Tibial artery (tissue), 4 donors: Measurements from ENCODE around the gene CDKN2C.
"Not testable (repeated sequence)": the region's sequence is repeated elsewhere in the genome, so short reads cannot be mapped to it uniquely, and the experiment has no call there.

Source experiments
- DNase-seq, 2 donors: peaks; one replicate each; pipeline ENCODE4 v3.0.0-alpha.2; 2019
- H3K27ac ChIP-seq, 2 donors: fragments of 200-600 bp; sonication (generic) in 1 of 2; 1 replicate in 1 of 2; 2 replicates in 1 of 2; pipeline ENCODE4 v1.5.1; 2018 to 2019; ENCODE audit warnings: mild to moderate bottlenecking in 1 of 2
- H3K27me3 ChIP-seq, 2 donors: fragments of 200-600 bp; sonication (generic) in 1 of 2; one replicate each; pipeline versions ENCODE4 v1.5.1 to v1.6.0; 2016 to 2019
- H3K36me3 ChIP-seq, 3 donors: fragments of 200-600 bp; sonication (generic) in 2 of 3; one replicate each; pipeline ENCODE4 v1.5.1; 2016 to 2019; ENCODE audit warnings: mild to moderate bottlenecking in 2 of 3
- H3K4me1 ChIP-seq, 4 donors: fragments of 200-600 bp; sonication (generic) in 2 of 4; 1 replicate in 3 of 4; 2 replicates in 1 of 4; pipeline ENCODE4 v1.5.1; 2016 to 2019
- H3K4me3 ChIP-seq, 2 donors: fragments of 200-600 bp; sonication (generic) in 1 of 2; 1 replicate in 1 of 2; 2 replicates in 1 of 2; pipeline ENCODE4 v1.5.1; 2018 to 2019; ENCODE audit warnings: mild to moderate bottlenecking in 2 of 2
- H3K9me3 ChIP-seq, 3 donors: fragments of 200-600 bp; sonication (generic) in 1 of 3; one replicate each; pipeline ENCODE4 v1.5.1; 2016 to 2019
- intact Hi-C: fragments of 100-400 bp; cut with DNase I; formaldehyde crosslinking; loops from one replicate; pipeline ENCODE4 v1.15.0; 2023; ENCODE audit warnings: low total_unique reads
- TF ChIP-seq, protein P1 (sequence below), 2 experiments: fragments of 200-600 bp in 1 of 2; fragments of 450-650 bp in 1 of 2; IDR thresholded peaks; one replicate each; pipeline ENCODE4 v1.5.1; 2017 to 2019; ENCODE audit warnings: antibody characterized with exemption in 2 of 2, mild to moderate bottlenecking in 1 of 2, moderate library complexity in 1 of 2

The CDKN2C gene

GRCh38 chr1:50993645-50994044 is 23.6 kb downstream of the CDKN2C start:
- DNase-seq = no peak
- TF ChIP-seq, protein P1, sequence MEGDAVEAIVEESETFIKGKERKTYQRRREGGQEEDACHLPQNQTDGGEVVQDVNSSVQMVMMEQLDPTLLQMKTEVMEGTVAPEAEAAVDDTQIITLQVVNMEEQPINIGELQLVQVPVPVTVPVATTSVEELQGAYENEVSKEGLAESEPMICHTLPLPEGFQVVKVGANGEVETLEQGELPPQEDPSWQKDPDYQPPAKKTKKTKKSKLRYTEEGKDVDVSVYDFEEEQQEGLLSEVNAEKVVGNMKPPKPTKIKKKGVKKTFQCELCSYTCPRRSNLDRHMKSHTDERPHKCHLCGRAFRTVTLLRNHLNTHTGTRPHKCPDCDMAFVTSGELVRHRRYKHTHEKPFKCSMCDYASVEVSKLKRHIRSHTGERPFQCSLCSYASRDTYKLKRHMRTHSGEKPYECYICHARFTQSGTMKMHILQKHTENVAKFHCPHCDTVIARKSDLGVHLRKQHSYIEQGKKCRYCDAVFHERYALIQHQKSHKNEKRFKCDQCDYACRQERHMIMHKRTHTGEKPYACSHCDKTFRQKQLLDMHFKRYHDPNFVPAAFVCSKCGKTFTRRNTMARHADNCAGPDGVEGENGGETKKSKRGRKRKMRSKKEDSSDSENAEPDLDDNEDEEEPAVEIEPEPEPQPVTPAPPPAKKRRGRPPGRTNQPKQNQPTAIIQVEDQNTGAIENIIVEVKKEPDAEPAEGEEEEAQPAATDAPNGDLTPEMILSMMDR (IDR thresholded peaks at IDR 0.05) = no peak
- intact Hi-C loops = no loop called here
- Histone ChIP-seq H3K27me3 (no peaks in the 10 kb centered on the region), H3K4me3 (no peak overlapping the region), H3K4me1 (no peaks in the 10 kb centered on the region), H3K9me3 (no peaks in the 10 kb centered on the region), H3K36me3 (no peaks in the 10 kb centered on the region), H3K27ac (no peak overlapping the region)

GRCh38 chr1:50994997-50995396 is 25.0 kb downstream of the CDKN2C start:
- no peaks in the 10 kb centered on the region for H3K4me1 ChIP-seq
- DNase-seq = no peak
- TF ChIP-seq, protein P1 (IDR thresholded peaks at IDR 0.05) = no peak
- intact Hi-C loops = no loop called here
- H3K9me3 ChIP-seq = no peaks in the 10 kb centered on the region
- no peaks in the 10 kb centered on the region for H3K27me3 ChIP-seq
- H3K36me3 ChIP-seq = no peaks in the 10 kb centered on the region
- H3K27ac ChIP-seq = no peak overlapping the region
- no peak overlapping the region for H3K4me3 ChIP-seq

DNA sequence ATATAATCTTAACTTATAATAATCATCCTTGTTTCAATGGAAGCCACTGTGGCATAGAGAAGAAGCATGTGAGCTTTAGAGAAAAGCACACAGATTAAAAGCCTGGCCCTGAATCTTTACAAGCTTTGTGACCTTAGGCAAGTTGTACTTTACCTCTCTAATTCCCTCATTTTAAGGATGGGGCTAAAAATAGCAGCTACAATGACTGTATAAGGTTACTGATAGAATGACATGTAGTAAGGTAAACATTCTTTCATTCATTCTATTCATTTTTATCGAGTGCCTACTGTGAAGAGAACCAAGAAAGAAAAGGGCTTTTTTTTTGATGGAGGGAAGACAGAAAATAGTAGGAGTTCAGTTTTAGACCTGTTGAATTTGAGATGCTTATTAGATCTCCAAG is 25.6 kb downstream of the CDKN2C start:
- no peak for DNase-seq
- no peak overlapping the region for H3K27ac ChIP-seq
- intact Hi-C loops = no loop called here
- H3K27me3 ChIP-seq = no peaks in the 10 kb centered on the region
- H3K4me1 ChIP-seq = no peaks in the 10 kb centered on the region
- H3K36me3 ChIP-seq = no peaks in the 10 kb centered on the region
- no peaks in the 10 kb centered on the region for H3K9me3 ChIP-seq
- no peak overlapping the region for H3K4me3 ChIP-seq
- TF ChIP-seq, protein P1 (IDR thresholded peaks at IDR 0.05) = no peak

- DNase-seq = no peak
- no peaks in the 10 kb centered on the region for H3K4me1 ChIP-seq
- TF ChIP-seq, protein P1 (IDR thresholded peaks at IDR 0.05) = no peak
- no peaks in the 10 kb centered on the region for H3K27me3 ChIP-seq
- no peaks in the 10 kb centered on the region for H3K9me3 ChIP-seq
- H3K4me3 ChIP-seq = no peak overlapping the region
- intact Hi-C loops = no loop called here
- H3K36me3 ChIP-seq = no peaks in the 10 kb centered on the region
- H3K27ac ChIP-seq = no peak overlapping the region
Observed at GRCh38 chr1:50996083-50996482, 26.0 kb downstream of the CDKN2C start.

DNA sequence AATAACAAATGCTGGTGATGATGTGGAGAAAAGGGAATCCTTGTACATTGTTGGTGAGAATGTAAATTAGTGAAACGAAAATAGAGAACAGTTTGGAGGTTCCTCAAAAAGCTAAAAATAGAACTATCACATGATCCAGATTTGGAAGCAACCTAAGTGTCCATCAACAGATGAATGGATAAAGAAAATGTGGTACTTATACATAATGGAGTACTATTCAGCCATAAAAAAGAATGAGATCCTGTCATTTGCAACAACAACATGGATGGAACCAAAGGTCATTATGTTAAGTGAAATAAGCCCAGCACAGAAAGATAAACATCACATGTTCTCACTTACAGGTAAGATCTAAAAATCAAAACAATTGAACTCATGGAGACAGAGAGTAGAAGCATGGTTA is 29.3 kb downstream of the CDKN2C start:
- H3K9me3 ChIP-seq, DNase-seq, H3K4me3 ChIP-seq, intact Hi-C loops, H3K27me3 ChIP-seq, H3K36me3 ChIP-seq, H3K27ac ChIP-seq, H3K4me1 ChIP-seq: not testable (repeated sequence)

DNA sequence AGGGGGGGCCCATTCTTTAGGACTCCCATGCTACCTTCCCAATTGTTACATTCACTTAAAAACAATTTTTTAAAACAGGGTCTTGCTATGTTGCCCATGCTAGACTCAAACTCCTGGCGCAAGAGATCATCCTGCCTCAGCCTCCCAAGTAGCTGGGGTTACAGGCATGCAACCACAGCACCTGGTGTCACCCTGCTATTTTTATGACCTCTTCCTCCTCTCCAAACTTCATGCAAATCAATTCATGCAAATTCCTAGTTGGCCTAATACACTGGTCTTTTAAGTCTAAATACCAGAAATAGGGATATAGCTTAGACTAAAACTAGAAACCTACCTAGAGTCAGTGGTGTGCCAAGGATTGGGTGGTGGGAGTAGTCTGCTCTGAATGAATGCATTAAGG is 30.1 kb downstream of the CDKN2C start:
- DNase-seq = no peak
- intact Hi-C loops = no loop called here
- Histone ChIP-seq H3K4me1 (no peaks in the 10 kb centered on the region), H3K27me3 (no peaks in the 10 kb centered on the region), H3K9me3 (no peaks in the 10 kb centered on the region), H3K27ac (no peak overlapping the region), H3K4me3 (no peak overlapping the region), H3K36me3 (peaks cover 0 to 12% (median 0%) of the 10 kb centered on the region in 3 donors)
- TF ChIP-seq, protein P1 (IDR thresholded peaks at IDR 0.05) = no peak
